ENCODE data around the gene YY1.

- TF ChIP-seq CTCF (IDR thresholded peaks at IDR 0.05) (no peak), POLR2A (IDR thresholded peaks at IDR 0.05) (no peak)
Observed at GRCh38 chr14:100283984-100284881, 45.3 kb downstream of the YY1 start.

Data from thyroid gland (tissue), 4 donors.